ENCODE results near the gene NOC2L.
"Not testable (repeated sequence)": the region's sequence is repeated elsewhere in the genome, so short reads cannot be mapped to it uniquely, and the experiment has no call there.

Gene NOC2L

GRCh38 chr1:980602-981395 lies 21.7 kb upstream of the NOC2L start:
- H3K4me3 ChIP-seq (ENCODE audit: low read length): no peak overlapping the region
- TF ChIP-seq CTCF (conservative IDR thresholded peaks at IDR 0.05; ENCODE audit: low read depth, low read length): no peak
- no peak for DNase-seq (ENCODE audit: low read depth)

GRCh38 chr1:980137-980571 lies 21.1 kb upstream of the NOC2L start:
- H3K4me3 ChIP-seq (ENCODE audit: low read length): no peak overlapping the region
- TF ChIP-seq CTCF (conservative IDR thresholded peaks at IDR 0.05; ENCODE audit: low read depth, low read length): no peak

GRCh38 chr1:979744-980072 lies 20.7 kb upstream of the NOC2L start:
- no peak for TF ChIP-seq CTCF (conservative IDR thresholded peaks at IDR 0.05; ENCODE audit: low read depth, low read length)
- no peak overlapping the region for H3K4me3 ChIP-seq (ENCODE audit: low read length)
- no peak for DNase-seq (ENCODE audit: low read depth)

More at GRCh38 chr1:980137-980571, 21.1 kb upstream of the NOC2L start:
- no peak for DNase-seq (ENCODE audit: low read depth)

GRCh38 chr1:978835-979743 lies 20.0 kb upstream of the NOC2L start:
- no peak for TF ChIP-seq CTCF (conservative IDR thresholded peaks at IDR 0.05; ENCODE audit: low read depth, low read length)
- no peak overlapping the region for H3K4me3 ChIP-seq (ENCODE audit: low read length)
- no peak for DNase-seq (ENCODE audit: low read depth)

GRCh38 chr1:978069-978834 lies 19.2 kb upstream of the NOC2L start:
- TF ChIP-seq CTCF (conservative IDR thresholded peaks at IDR 0.05; ENCODE audit: low read depth, low read length): no peak
- DNase-seq (ENCODE audit: low read depth): no peak
- H3K4me3 ChIP-seq (ENCODE audit: low read length): no peak overlapping the region

- DNase-seq (ENCODE audit: low read depth); H3K4me3 ChIP-seq (ENCODE audit: low read length): not testable (repeated sequence)
These were observed 17.7 kb upstream of the NOC2L start for GRCh38 chr1:976791-977190.
